K562 (cell line): ENCODE measurements around the gene DHX40. TPM values are rescaled to one million over a fixed set of nuclear protein-coding genes. Genes with fewer than 3 reads are reported as not detected.
A peak's percentile ranks its signal among the peaks of the same experiment; 100 is the strongest.

Source experiments
- CAMTA2 ChIP-seq: fragments of 250-450 bp; sonication (Bioruptor Pico); conservative IDR thresholded peaks from 2 replicates; pipeline ENCODE4 v1.5.1; 2022
- FOXA1 ChIP-seq: fragments of 450-650 bp; IDR thresholded peaks from 2 replicates; pipeline ENCODE4 v1.6.1; 2016; ENCODE audit warnings: mild to moderate bottlenecking, borderline replicate concordance
- FOXJ2 ChIP-seq: fragments of 200-800 bp; sonication (Bioruptor generic); IDR thresholded peaks from 2 replicates; pipeline ENCODE4 v1.6.1; 2016; ENCODE audit warnings: missing genetic modification characterization, missing compliant biosample characterization
- HOXB6 ChIP-seq: fragments of 250-450 bp; sonication (Bioruptor Pico); IDR thresholded peaks from 2 replicates; pipeline ENCODE4 v1.5.1; 2022; ENCODE audit warnings: mild to moderate bottlenecking, borderline replicate concordance
- PCBP1 ChIP-seq: fragments of 200-400 bp; formaldehyde crosslinking; IDR thresholded peaks from 2 replicates; pipeline ENCODE4 v1.6.1; 2018; ENCODE audit warnings: mild to moderate bottlenecking, low read depth, low read length; ENCODE audit not compliant: poor library complexity, severe bottlenecking
- POLR2A ChIP-seq: fragments of 450-650 bp; conservative IDR thresholded peaks from 2 replicates; pipeline ENCODE4 v1.6.1; 2016
- PURB ChIP-seq: sonication (generic); formaldehyde crosslinking; IDR thresholded peaks from 2 replicates; pipeline ENCODE4 v1.9.0; 2021; ENCODE audit warnings: low read depth, mild to moderate bottlenecking, missing genetic modification reagents
- SAFB ChIP-seq: fragments of 200-400 bp; formaldehyde crosslinking; IDR thresholded peaks from 2 replicates; pipeline ENCODE4 v1.6.1; 2017; ENCODE audit warnings: low read depth, low read length, borderline replicate concordance
- TAF9B ChIP-seq: fragments of 450-650 bp; IDR thresholded peaks from 2 replicates; pipeline ENCODE4 v1.6.1; 2018; ENCODE audit warnings: mild to moderate bottlenecking; ENCODE audit not compliant: partially characterized antibody
- TARDBP ChIP-seq: fragments of 450-650 bp; IDR thresholded peaks from 2 replicates; pipeline ENCODE4 v1.6.1; 2016
- WHSC1 ChIP-seq: IDR thresholded peaks from one replicate; pipeline ENCODE4 v1.6.1; 2012; ENCODE audit warnings: low read length, control low read depth, inconsistent platforms
- XRCC4 ChIP-seq: IDR thresholded peaks from one replicate; pipeline ENCODE4 v1.6.1; 2011; ENCODE audit not compliant: insufficient read depth, insufficient read length; ENCODE audit errors: extremely low read depth
- YY1 ChIP-seq, 3 experiments: IDR thresholded peaks; 2 replicates each; pipeline ENCODE4 v1.6.1; 2011; ENCODE audit warnings: low read length in 2 of 3, mild to moderate bottlenecking in 2 of 3, moderate library complexity in 2 of 3, borderline replicate concordance in 1 of 3, control low read depth in 1 of 3, low read depth in 1 of 3; ENCODE audit not compliant: insufficient read depth in 3 of 3, insufficient replicate concordance in 2 of 3, control insufficient read depth in 1 of 3, insufficient read length in 1 of 3; ENCODE audit errors: extremely low read depth in 1 of 3
- ZC3H8 ChIP-seq: fragments of 450-650 bp; IDR thresholded peaks from 2 replicates; pipeline ENCODE4 v1.6.1; 2017
- ZKSCAN8 ChIP-seq: fragments of 200-800 bp; sonication (Bioruptor generic); IDR thresholded peaks from 2 replicates; pipeline ENCODE4 v1.6.1; 2016; ENCODE audit warnings: missing genetic modification characterization, missing compliant biosample characterization
- ZNF57 ChIP-seq: fragments of 450-650 bp; formaldehyde crosslinking; IDR thresholded peaks from 2 replicates; pipeline ENCODE4 v1.4.0; 2020; ENCODE audit warnings: mild to moderate bottlenecking, moderate library complexity
- ZNF75A ChIP-seq: fragments of 450-650 bp; formaldehyde crosslinking; IDR thresholded peaks from 2 replicates; pipeline ENCODE4 v1.4.0; 2020; ENCODE audit warnings: mild to moderate bottlenecking
- ZNF785 ChIP-seq: fragments of 250-450 bp; sonication (Bioruptor Pico); IDR thresholded peaks from 2 replicates; pipeline ENCODE4 v1.4.0; 2020; ENCODE audit warnings: mild to moderate bottlenecking
- polyA plus RNA-seq, 8 experiments: library from polyadenylated mRNA; depleted of rRNA in 4 of 8; stranded (reverse) in 5 of 8; unstranded in 3 of 8; fragments of >200 nt; fragmentation: Nextera tagmentation in 2 of 8; fragmentation: Illumina TruSeq in 1 of 8; extraction: Ambion mirVana in 2 of 8; extraction: Trizol in 1 of 8; gene quantifications; 2 replicates each; pipeline versions ENCODE4 v1.2.1 to v1.2.3, GENCODE V29; 2011 to 2014; ENCODE audit warnings: inconsistent platforms in 1 of 8, missing spikeins in 1 of 8
- total RNA-seq, 7 experiments: library from RNA; depleted of rRNA in 6 of 7; stranded (reverse); fragments of >200 nt in 6 of 7; fragmentation: Illumina TruSeq in 2 of 7; extraction: Trizol in 2 of 7; gene quantifications; 2 replicates each; pipeline versions ENCODE4 v1.2.1 to v1.2.3, GENCODE V29; 2011 to 2021; ENCODE audit warnings: low replicate concordance in 1 of 7
- TF ChIP-seq, protein P1 (sequence below): sonication (generic); formaldehyde crosslinking; IDR thresholded peaks from 2 replicates; pipeline ENCODE4 v1.8.0; 2022; ENCODE audit warnings: mild to moderate bottlenecking, missing genetic modification reagents
- TF ChIP-seq, protein P2 (sequence below): fragments of 450-650 bp; IDR thresholded peaks from 2 replicates; pipeline ENCODE4 v1.6.1; 2017; ENCODE audit warnings: mild to moderate bottlenecking, moderate library complexity
- TF ChIP-seq, protein P3 (sequence below): fragments of 450-650 bp; IDR thresholded peaks from 2 replicates; pipeline ENCODE4 v1.6.1; 2017; ENCODE audit warnings: antibody characterized with exemption, mild to moderate bottlenecking

Gene DHX40
- total and polyA plus RNA-seq, 9 of the 15 experiments (the other 6 are each of a cell fraction or from before 2014, with no cell fraction given): 7.2 to 38.6 (median 18.7) TPM

DNA sequence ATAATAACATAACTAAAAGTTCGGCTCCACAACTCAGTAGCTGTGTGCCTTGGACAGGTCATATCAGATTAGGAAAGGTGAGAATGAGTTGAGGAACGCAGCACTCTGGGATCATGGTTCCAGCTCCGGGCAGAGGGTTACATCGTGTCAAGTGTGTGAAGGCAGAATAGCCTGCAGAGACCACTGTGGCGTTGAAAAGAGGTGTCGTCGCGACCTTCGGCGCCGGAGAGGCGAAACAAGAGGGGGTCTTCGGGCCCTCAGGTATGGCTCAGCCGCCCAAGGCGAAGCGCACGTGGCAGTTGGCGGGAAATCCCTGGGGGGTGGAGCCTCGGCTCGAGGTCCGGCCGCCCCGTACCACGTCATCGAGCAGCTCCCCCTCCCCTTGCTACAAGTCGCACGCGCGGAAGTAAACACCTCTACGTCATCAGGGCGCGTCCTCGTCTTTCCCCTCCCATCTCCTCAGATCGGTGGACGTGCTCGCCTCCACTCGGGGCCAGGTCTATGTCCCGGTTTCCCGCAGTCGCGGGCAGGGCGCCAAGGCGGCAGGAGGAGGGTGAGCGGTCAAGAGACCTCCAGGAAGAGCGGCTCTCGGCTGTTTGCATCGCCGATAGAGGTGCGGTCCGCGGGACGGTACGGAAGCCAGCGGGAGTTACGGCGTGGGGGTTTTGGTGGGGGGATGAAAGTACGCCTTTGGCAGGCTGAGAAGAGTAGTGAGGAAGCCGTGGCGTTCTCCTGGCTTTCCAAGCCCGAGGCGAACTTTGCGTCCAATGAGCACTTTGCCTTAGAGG is at the start of gene DHX40 (continued):
- TF ChIP-seq, protein P1, sequence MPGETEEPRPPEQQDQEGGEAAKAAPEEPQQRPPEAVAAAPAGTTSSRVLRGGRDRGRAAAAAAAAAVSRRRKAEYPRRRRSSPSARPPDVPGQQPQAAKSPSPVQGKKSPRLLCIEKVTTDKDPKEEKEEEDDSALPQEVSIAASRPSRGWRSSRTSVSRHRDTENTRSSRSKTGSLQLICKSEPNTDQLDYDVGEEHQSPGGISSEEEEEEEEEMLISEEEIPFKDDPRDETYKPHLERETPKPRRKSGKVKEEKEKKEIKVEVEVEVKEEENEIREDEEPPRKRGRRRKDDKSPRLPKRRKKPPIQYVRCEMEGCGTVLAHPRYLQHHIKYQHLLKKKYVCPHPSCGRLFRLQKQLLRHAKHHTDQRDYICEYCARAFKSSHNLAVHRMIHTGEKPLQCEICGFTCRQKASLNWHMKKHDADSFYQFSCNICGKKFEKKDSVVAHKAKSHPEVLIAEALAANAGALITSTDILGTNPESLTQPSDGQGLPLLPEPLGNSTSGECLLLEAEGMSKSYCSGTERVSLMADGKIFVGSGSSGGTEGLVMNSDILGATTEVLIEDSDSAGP (CRISPR knock-in tag): peak; percentile 79; the same call in 1 of the 2 replicates
- TF ChIP-seq YY1 (IDR thresholded peaks at IDR 0.05; ENCODE audit: borderline replicate concordance in 1 of 3, control insufficient read depth in 1 of 3, extremely low read depth in 1 of 3, insufficient read depth in 3 of 3, insufficient read length in 1 of 3, insufficient replicate concordance in 2 of 3, low read depth in 1 of 3, low read length in 2 of 3) (peak in 1 of 3 experiments; percentile 18), HOXB6 (no peak), ZNF75A (CRISPR knock-in tag) (no peak), ZC3H8 (no peak), POLR2A (peak; percentile 78), TARDBP (no peak), ZNF785 (CRISPR knock-in tag) (no peak), XRCC4 (no peak), WHSC1 (no peak), PCBP1 (no peak), TAF9B (no peak), SAFB (no peak), ZKSCAN8 (CRISPR knock-in tag) (peak; percentile 87), FOXA1 (no peak), PURB (CRISPR knock-in tag) (no peak), FOXJ2 (tag) (peak; percentile 81), CAMTA2 (CRISPR knock-in tag) (0 out of 2 replicates have a peak, but pooled peaks have one; percentile 74), ZNF57 (CRISPR knock-in tag) (peak; percentile 77; the same call in 1 of the 2 replicates)
- TF ChIP-seq, protein P2, sequence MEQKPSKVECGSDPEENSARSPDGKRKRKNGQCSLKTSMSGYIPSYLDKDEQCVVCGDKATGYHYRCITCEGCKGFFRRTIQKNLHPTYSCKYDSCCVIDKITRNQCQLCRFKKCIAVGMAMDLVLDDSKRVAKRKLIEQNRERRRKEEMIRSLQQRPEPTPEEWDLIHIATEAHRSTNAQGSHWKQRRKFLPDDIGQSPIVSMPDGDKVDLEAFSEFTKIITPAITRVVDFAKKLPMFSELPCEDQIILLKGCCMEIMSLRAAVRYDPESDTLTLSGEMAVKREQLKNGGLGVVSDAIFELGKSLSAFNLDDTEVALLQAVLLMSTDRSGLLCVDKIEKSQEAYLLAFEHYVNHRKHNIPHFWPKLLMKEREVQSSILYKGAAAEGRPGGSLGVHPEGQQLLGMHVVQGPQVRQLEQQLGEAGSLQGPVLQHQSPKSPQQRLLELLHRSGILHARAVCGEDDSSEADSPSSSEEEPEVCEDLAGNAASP: no peak
- TF ChIP-seq, protein P3, sequence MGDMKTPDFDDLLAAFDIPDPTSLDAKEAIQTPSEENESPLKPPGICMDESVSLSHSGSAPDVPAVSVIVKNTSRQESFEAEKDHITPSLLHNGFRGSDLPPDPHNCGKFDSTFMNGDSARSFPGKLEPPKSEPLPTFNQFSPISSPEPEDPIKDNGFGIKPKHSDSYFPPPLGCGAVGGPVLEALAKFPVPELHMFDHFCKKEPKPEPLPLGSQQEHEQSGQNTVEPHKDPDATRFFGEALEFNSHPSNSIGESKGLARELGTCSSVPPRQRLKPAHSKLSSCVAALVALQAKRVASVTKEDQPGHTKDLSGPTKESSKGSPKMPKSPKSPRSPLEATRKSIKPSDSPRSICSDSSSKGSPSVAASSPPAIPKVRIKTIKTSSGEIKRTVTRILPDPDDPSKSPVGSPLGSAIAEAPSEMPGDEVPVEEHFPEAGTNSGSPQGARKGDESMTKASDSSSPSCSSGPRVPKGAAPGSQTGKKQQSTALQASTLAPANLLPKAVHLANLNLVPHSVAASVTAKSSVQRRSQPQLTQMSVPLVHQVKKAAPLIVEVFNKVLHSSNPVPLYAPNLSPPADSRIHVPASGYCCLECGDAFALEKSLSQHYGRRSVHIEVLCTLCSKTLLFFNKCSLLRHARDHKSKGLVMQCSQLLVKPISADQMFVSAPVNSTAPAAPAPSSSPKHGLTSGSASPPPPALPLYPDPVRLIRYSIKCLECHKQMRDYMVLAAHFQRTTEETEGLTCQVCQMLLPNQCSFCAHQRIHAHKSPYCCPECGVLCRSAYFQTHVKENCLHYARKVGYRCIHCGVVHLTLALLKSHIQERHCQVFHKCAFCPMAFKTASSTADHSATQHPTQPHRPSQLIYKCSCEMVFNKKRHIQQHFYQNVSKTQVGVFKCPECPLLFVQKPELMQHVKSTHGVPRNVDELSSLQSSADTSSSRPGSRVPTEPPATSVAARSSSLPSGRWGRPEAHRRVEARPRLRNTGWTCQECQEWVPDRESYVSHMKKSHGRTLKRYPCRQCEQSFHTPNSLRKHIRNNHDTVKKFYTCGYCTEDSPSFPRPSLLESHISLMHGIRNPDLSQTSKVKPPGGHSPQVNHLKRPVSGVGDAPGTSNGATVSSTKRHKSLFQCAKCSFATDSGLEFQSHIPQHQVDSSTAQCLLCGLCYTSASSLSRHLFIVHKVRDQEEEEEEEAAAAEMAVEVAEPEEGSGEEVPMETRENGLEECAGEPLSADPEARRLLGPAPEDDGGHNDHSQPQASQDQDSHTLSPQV: peak; percentile 100
